Fibroblast of lung (primary cell): ENCODE data around the gene MRPS12. TPM values are rescaled to one million over a fixed set of nuclear protein-coding genes. Genes with fewer than 3 reads are reported as not detected.

Experiments
- DNase-seq, 2 donors: peaks; one replicate each; pipeline versions ENCODE4 v3.0.0 to v3.0.0-alpha.2; 2010; ENCODE audit warnings: low read depth in 2 of 2
- H2AFZ ChIP-seq: 2 replicates; pipeline ENCODE4 v1.5.1; 2012; ENCODE audit warnings: low read length, control low read depth, inconsistent platforms
- H3K27ac ChIP-seq: 2 replicates; pipeline ENCODE4 v1.5.1; 2011; ENCODE audit warnings: low read length, control low read depth; ENCODE audit not compliant: insufficient read depth
- H3K27me3 ChIP-seq: 2 replicates; pipeline ENCODE4 v1.5.1; 2011; ENCODE audit warnings: mild to moderate bottlenecking, low read length; ENCODE audit not compliant: control insufficient read depth, insufficient read depth
- H3K36me3 ChIP-seq: 2 replicates; pipeline ENCODE4 v1.5.1; 2011; ENCODE audit warnings: low read length; ENCODE audit not compliant: control insufficient read depth, insufficient read depth
- H3K4me1 ChIP-seq: 2 replicates; pipeline ENCODE4 v1.5.1; 2011; ENCODE audit warnings: low read length; ENCODE audit not compliant: control insufficient read depth, insufficient read depth; ENCODE audit errors: extremely low read depth
- H3K4me2 ChIP-seq: 2 replicates; pipeline ENCODE4 v1.5.1; 2011; ENCODE audit warnings: low read length, control low read depth; ENCODE audit not compliant: insufficient read depth; ENCODE audit errors: extremely low read depth
- H3K4me3 ChIP-seq, 4 experiments: fragments of 200-600 bp in 1 of 4; sonication (generic) in 1 of 4; replicated peaks in 1 of 4; 2 replicates each; pipeline ENCODE4 v1.5.1; 2011 to 2016; ENCODE audit warnings: low read length in 4 of 4, low read depth in 3 of 4, mild to moderate bottlenecking in 3 of 4, control low read depth in 2 of 4, inconsistent platforms in 1 of 4, mixed read lengths in 1 of 4; ENCODE audit not compliant: insufficient read depth in 1 of 4; ENCODE audit errors: control extremely low read depth in 1 of 4
- H3K79me2 ChIP-seq: 2 replicates; pipeline ENCODE4 v1.5.1; 2012; ENCODE audit warnings: mild to moderate bottlenecking, low read length, inconsistent platforms; ENCODE audit not compliant: control insufficient read depth, insufficient read depth
- H3K9ac ChIP-seq: 2 replicates; pipeline ENCODE4 v1.5.1; 2011; ENCODE audit warnings: mild to moderate bottlenecking, low read length, control low read depth; ENCODE audit not compliant: insufficient read depth
- H3K9me3 ChIP-seq: 2 replicates; pipeline ENCODE4 v1.5.1; 2012; ENCODE audit warnings: low read depth, low read length; ENCODE audit not compliant: control insufficient read depth, insufficient read depth
- H4K20me1 ChIP-seq: 2 replicates; pipeline ENCODE4 v1.5.1; 2011; ENCODE audit warnings: low read length; ENCODE audit not compliant: control insufficient read depth, insufficient read depth; ENCODE audit errors: extremely low read depth
- CTCF ChIP-seq, 2 donors: IDR thresholded peaks in 1 of 2; conservative IDR thresholded peaks in 1 of 2; 1 replicate in 1 of 2; 2 replicates in 1 of 2; pipeline ENCODE4 v1.5.1; 2011 to 2012; ENCODE audit warnings: low read length in 2 of 2, control low read depth in 1 of 2, inconsistent platforms in 1 of 2, low read depth in 1 of 2, mild to moderate bottlenecking in 1 of 2
- EZH2 ChIP-seq: IDR thresholded peaks from 2 replicates; pipeline ENCODE4 v1.5.1; 2012; ENCODE audit warnings: low read length, control low read depth, mild to moderate bottlenecking; ENCODE audit errors: missing control alignments
- polyA plus RNA-seq, 2 donors: library from polyadenylated mRNA; depleted of rRNA in 1 of 2; stranded (reverse) in 1 of 2; unstranded in 1 of 2; fragments of >200 nt; gene quantifications; 2 replicates each; pipeline ENCODE4 v1.2.1, GENCODE V29; 2011 to 2012; ENCODE audit warnings: missing spikeins in 1 of 2
- total RNA-seq: library from RNA; depleted of rRNA; stranded (reverse); fragments of >200 nt; gene quantifications from 2 replicates; pipeline ENCODE4 v1.2.1, GENCODE V29; 2014

Gene MRPS12
- total and polyA plus RNA-seq, 2 donors (not counting 1 experiment from before 2014, with no cell fraction given), result 14.7 to 21.8 TPM

- no peak overlapping the region for H3K4me2 ChIP-seq
- H3K9ac ChIP-seq, result no peak overlapping the region
- H3K4me1 ChIP-seq, result no peaks in the 10 kb centered on the region
- no peaks in the 10 kb centered on the region for H4K20me1 ChIP-seq
- no peaks in the 10 kb centered on the region for H3K9me3 ChIP-seq
- no peak overlapping the region for H2AFZ ChIP-seq
- no peak for DNase-seq
- H3K36me3 ChIP-seq, result peaks cover 4% of the 10 kb centered on the region
- H3K27me3 ChIP-seq, result no peaks in the 10 kb centered on the region
- no peak overlapping the region for H3K4me3 ChIP-seq
- no peak overlapping the region for H3K27ac ChIP-seq
- TF ChIP-seq CTCF (conservative IDR thresholded peaks at IDR 0.05 in 1 of 2, IDR thresholded peaks at IDR 0.05 in 1 of 2; ENCODE audit: low read depth in 1 of 2, low read length in 2 of 2) (no peak), EZH2 (no peak)
- no peaks in the 10 kb centered on the region for H3K79me2 ChIP-seq
Measured at GRCh38 chr19:38942471-38943181, 11.9 kb downstream of the MRPS12 start.

GRCh38 chr19:38944981-38945506 is 14.3 kb downstream of the MRPS12 start:
- no peak for DNase-seq
- TF ChIP-seq CTCF (conservative IDR thresholded peaks at IDR 0.05 in 1 of 2, IDR thresholded peaks at IDR 0.05 in 1 of 2; ENCODE audit: low read depth in 1 of 2, low read length in 2 of 2) (no peak), EZH2 (no peak)
- H3K27ac ChIP-seq, result no peak overlapping the region
- H3K27me3 ChIP-seq, result no peaks in the 10 kb centered on the region
- H3K9ac ChIP-seq, result no peak overlapping the region
- no peak overlapping the region for H2AFZ ChIP-seq
- H3K4me3 ChIP-seq, result no peak overlapping the region
- no peak overlapping the region for H3K4me2 ChIP-seq
- no peaks in the 10 kb centered on the region for H4K20me1 ChIP-seq
- H3K9me3 ChIP-seq, result no peaks in the 10 kb centered on the region
- H3K4me1 ChIP-seq, result no peaks in the 10 kb centered on the region
- peaks cover 4% of the 10 kb centered on the region for H3K36me3 ChIP-seq
- no peaks in the 10 kb centered on the region for H3K79me2 ChIP-seq

GRCh38 chr19:38945562-38946228 is 15.0 kb downstream of the MRPS12 start:
- Histone ChIP-seq H3K4me3 (no peak overlapping the region), H3K27ac (no peak overlapping the region), H3K79me2 (no peaks in the 10 kb centered on the region), H3K27me3 (no peaks in the 10 kb centered on the region), H3K9ac (no peak overlapping the region), H3K9me3 (no peaks in the 10 kb centered on the region), H4K20me1 (no peaks in the 10 kb centered on the region), H2AFZ (no peak overlapping the region), H3K4me1 (no peaks in the 10 kb centered on the region), H3K36me3 (peaks cover 4% of the 10 kb centered on the region), H3K4me2 (no peak overlapping the region)
- TF ChIP-seq CTCF (conservative IDR thresholded peaks at IDR 0.05 in 1 of 2, IDR thresholded peaks at IDR 0.05 in 1 of 2; ENCODE audit: low read depth in 1 of 2, low read length in 2 of 2) (no peak), EZH2 (no peak)
- no peak for DNase-seq
